SK-N-SH (cell line): ENCODE measurements around the gene DBNL. TPM values are rescaled to one million over a fixed set of nuclear protein-coding genes. Genes with fewer than 3 reads are reported as not detected.

Experiments
- CTCF ChIA-PET: fragments of 300-600, 350-600 bp; formaldehyde crosslinking; extraction: SDS; loops from one replicate; lab custom pipeline; 2021; lab: Yijun Ruan, JAX
- POLR2A ChIA-PET: fragments of 350-600 bp; sonication (Branson Sonifier 250); formaldehyde crosslinking; extraction: SDS; loops from one replicate; lab custom pipeline; 2020; ENCODE audit warnings: antibody characterized with exemption, inconsistent platforms; lab: Yijun Ruan, JAX
- DNase-seq: peaks from one replicate; pipeline ENCODE4 v3.0.0; 2012
- H2AFZ ChIP-seq: fragments of 200-600 bp; sonication (generic); 2 replicates; pipeline ENCODE4 v1.8.1; 2016; ENCODE audit warnings: antibody characterized with exemption, mild to moderate bottlenecking, low read depth
- H3F3A ChIP-seq: fragments of 200-600 bp; sonication (generic); replicated peaks from 2 replicates; pipeline ENCODE3; 2016; ENCODE audit warnings: antibody characterized with exemption, mild to moderate bottlenecking; ENCODE audit not compliant: insufficient read depth
- H3K27ac ChIP-seq, 2 experiments: fragments of 200-500 bp in 1 of 2; fragments of 200-600 bp in 1 of 2; sonication (Bioruptor generic) in 1 of 2; sonication (generic), shearing (Covaris generic) in 1 of 2; 2 replicates each; pipeline versions ENCODE4 v1.5.1 to v1.6.1; 2014 to 2016; ENCODE audit warnings: low read depth in 2 of 2, inconsistent platforms in 1 of 2, low read length in 1 of 2, mild to moderate bottlenecking in 1 of 2, mixed read lengths in 1 of 2
- H3K27me3 ChIP-seq: fragments of 200-600 bp; sonication (generic), shearing (Covaris generic); 2 replicates; pipeline ENCODE4 v1.6.1; 2016; ENCODE audit warnings: mixed run types; ENCODE audit not compliant: insufficient read depth
- H3K36me3 ChIP-seq, 2 experiments: fragments of 200-500 bp in 1 of 2; fragments of 200-600 bp in 1 of 2; sonication (Bioruptor generic) in 1 of 2; sonication (generic) in 1 of 2; replicated peaks in 1 of 2; 2 replicates each; pipeline versions ENCODE3 to v1.5.1; 2014 to 2016; ENCODE audit warnings: low read length in 1 of 2, mild to moderate bottlenecking in 1 of 2; ENCODE audit not compliant: insufficient read depth in 2 of 2, control insufficient read depth in 1 of 2
- H3K4me1 ChIP-seq, 2 experiments: fragments of 200-500 bp in 1 of 2; fragments of 200-600 bp in 1 of 2; sonication (Bioruptor generic) in 1 of 2; sonication (generic), shearing (Covaris generic) in 1 of 2; 2 replicates each; pipeline versions ENCODE4 v1.5.1 to v1.6.1; 2014 to 2016; ENCODE audit warnings: low read depth in 1 of 2, low read length in 1 of 2, mixed run types in 1 of 2; ENCODE audit not compliant: insufficient read depth in 2 of 2, control insufficient read depth in 1 of 2
- H3K4me2 ChIP-seq: fragments of 200-600 bp; sonication (generic), shearing (Covaris generic); 2 replicates; pipeline ENCODE4 v1.6.1; 2017; ENCODE audit warnings: mixed run types
- H3K4me3 ChIP-seq, 2 experiments: fragments of 200-500 bp in 1 of 2; fragments of 200-600 bp in 1 of 2; sonication (Bioruptor generic) in 1 of 2; sonication (generic), shearing (Covaris generic) in 1 of 2; 2 replicates each; pipeline versions ENCODE4 v1.5.1 to v1.8.1; 2014 to 2016; ENCODE audit warnings: low read depth in 2 of 2, inconsistent platforms in 1 of 2, low read length in 1 of 2, mild to moderate bottlenecking in 1 of 2, mixed read lengths in 1 of 2, moderate library complexity in 1 of 2
- H3K79me2 ChIP-seq: fragments of 200-600 bp; sonication (generic); 2 replicates; pipeline ENCODE4 v1.8.1; 2017; ENCODE audit warnings: mild to moderate bottlenecking; ENCODE audit not compliant: insufficient read depth
- H3K9ac ChIP-seq: fragments of 200-600 bp; sonication (generic); 2 replicates; pipeline ENCODE4 v1.6.1; 2017; ENCODE audit warnings: mixed run types
- H3K9me2 ChIP-seq: fragments of 200-600 bp; sonication (generic); 2 replicates; pipeline ENCODE4 v1.6.1; 2017; ENCODE audit warnings: mixed run types
- H3K9me3 ChIP-seq: fragments of 200-600 bp; sonication (generic); 2 replicates; pipeline ENCODE4 v1.6.1; 2017; ENCODE audit warnings: mixed run types, mild to moderate bottlenecking, moderate library complexity
- H4K20me1 ChIP-seq: fragments of 200-600 bp; sonication (generic); 2 replicates; pipeline ENCODE4 v1.6.1; 2017; ENCODE audit warnings: mild to moderate bottlenecking, mixed run types; ENCODE audit not compliant: insufficient read depth
- CHD2 ChIP-seq: fragments of 150-350 bp; IDR thresholded peaks from 2 replicates; pipeline ENCODE4 v1.6.1; 2018; ENCODE audit warnings: low read length; ENCODE audit not compliant: partially characterized antibody
- ELF1 ChIP-seq: IDR thresholded peaks from 2 replicates; pipeline ENCODE4 v1.4.0; 2012
- EZH2phosphoT487 ChIP-seq: fragments of 200-600 bp; sonication (generic); IDR thresholded peaks from 2 replicates; pipeline ENCODE4 v1.6.1; 2017; ENCODE audit warnings: low read depth, mixed run types, mild to moderate bottlenecking, antibody characterized with exemption, moderate library complexity, borderline replicate concordance
- FOSL2 ChIP-seq: IDR thresholded peaks from 2 replicates; pipeline ENCODE4 v1.4.0; 2012; ENCODE audit warnings: low read depth, mild to moderate bottlenecking, moderate library complexity, borderline replicate concordance
- FOXM1 ChIP-seq: IDR thresholded peaks from 2 replicates; pipeline ENCODE4 v1.4.0; 2012; ENCODE audit warnings: low read depth, mild to moderate bottlenecking
- GABPA ChIP-seq: IDR thresholded peaks from 2 replicates; pipeline ENCODE4 v1.4.0; 2012; ENCODE audit warnings: low read depth, mild to moderate bottlenecking
- JUND ChIP-seq: IDR thresholded peaks from 2 replicates; pipeline ENCODE4 v1.4.0; 2012
- MEF2A ChIP-seq: IDR thresholded peaks from 2 replicates; pipeline ENCODE4 v1.4.0; 2012; ENCODE audit warnings: low read depth, borderline replicate concordance
- NFIC ChIP-seq: IDR thresholded peaks from 2 replicates; pipeline ENCODE4 v1.4.0; 2012; ENCODE audit warnings: borderline replicate concordance
- RAD21 ChIP-seq: IDR thresholded peaks from 2 replicates; pipeline ENCODE4 v1.6.1; 2012; ENCODE audit warnings: mild to moderate bottlenecking, low read length
- RCOR1 ChIP-seq: fragments of 150-350 bp; IDR thresholded peaks from 2 replicates; pipeline ENCODE4 v1.6.1; 2017; ENCODE audit warnings: antibody characterized with exemption, low read length
- SIN3A ChIP-seq: IDR thresholded peaks from 2 replicates; pipeline ENCODE4 v1.6.1; 2012; ENCODE audit warnings: low read depth, mild to moderate bottlenecking, low read length, moderate library complexity, borderline replicate concordance
- SMC3 ChIP-seq: IDR thresholded peaks from 2 replicates; pipeline ENCODE4 v1.6.1; 2012; ENCODE audit warnings: low read depth, low read length, improper control_type of control experiment
- TAF1 ChIP-seq: IDR thresholded peaks from 2 replicates; pipeline ENCODE4 v1.6.1; 2012; ENCODE audit warnings: low read depth, mild to moderate bottlenecking, low read length, moderate library complexity, borderline replicate concordance
- TCF12 ChIP-seq: IDR thresholded peaks from 2 replicates; pipeline ENCODE4 v1.4.0; 2012
- YY1 ChIP-seq: IDR thresholded peaks from 2 replicates; pipeline ENCODE4 v1.4.0; 2012; ENCODE audit warnings: low read depth, mild to moderate bottlenecking
- WGBS: methylation state at CpG from one replicate; pipeline ENCODE4 v1.1.6; 2017; ENCODE audit warnings: low lambda C conversion rate; 5-methylcytosine and 5-hydroxymethylcytosine counted together
- polyA plus RNA-seq, 3 experiments: library from polyadenylated mRNA; depleted of rRNA; stranded (reverse); fragments of >200 nt; gene quantifications; 2 replicates each; pipeline ENCODE4 v1.2.3, GENCODE V29; 2012
- TF ChIP-seq, protein P1 (sequence below): IDR thresholded peaks from 2 replicates; pipeline ENCODE4 v1.4.0; 2012; ENCODE audit warnings: low read depth, borderline replicate concordance
- TF ChIP-seq, protein P2 (sequence below): fragments of 150-350 bp; IDR thresholded peaks from 2 replicates; pipeline ENCODE4 v1.6.1; 2016; ENCODE audit warnings: mild to moderate bottlenecking, low read depth, low read length
- TF ChIP-seq, protein P3 (sequence below): IDR thresholded peaks from 2 replicates; pipeline ENCODE4 v1.4.0; 2012; ENCODE audit warnings: low read depth, borderline replicate concordance
- TF ChIP-seq, protein P4 (sequence below): fragments of 200-600 bp; sonication (generic); IDR thresholded peaks from 2 replicates; pipeline ENCODE4 v1.6.1; 2017; ENCODE audit warnings: antibody characterized with exemption, mild to moderate bottlenecking, moderate library complexity
- TF ChIP-seq, protein P5 (sequence below): IDR thresholded peaks from 2 replicates; pipeline ENCODE4; 2012

The DBNL gene
- polyA plus RNA-seq, 1 of the 3 experiments (the other 2 are of a cell fraction) = 244 TPM

DNA sequence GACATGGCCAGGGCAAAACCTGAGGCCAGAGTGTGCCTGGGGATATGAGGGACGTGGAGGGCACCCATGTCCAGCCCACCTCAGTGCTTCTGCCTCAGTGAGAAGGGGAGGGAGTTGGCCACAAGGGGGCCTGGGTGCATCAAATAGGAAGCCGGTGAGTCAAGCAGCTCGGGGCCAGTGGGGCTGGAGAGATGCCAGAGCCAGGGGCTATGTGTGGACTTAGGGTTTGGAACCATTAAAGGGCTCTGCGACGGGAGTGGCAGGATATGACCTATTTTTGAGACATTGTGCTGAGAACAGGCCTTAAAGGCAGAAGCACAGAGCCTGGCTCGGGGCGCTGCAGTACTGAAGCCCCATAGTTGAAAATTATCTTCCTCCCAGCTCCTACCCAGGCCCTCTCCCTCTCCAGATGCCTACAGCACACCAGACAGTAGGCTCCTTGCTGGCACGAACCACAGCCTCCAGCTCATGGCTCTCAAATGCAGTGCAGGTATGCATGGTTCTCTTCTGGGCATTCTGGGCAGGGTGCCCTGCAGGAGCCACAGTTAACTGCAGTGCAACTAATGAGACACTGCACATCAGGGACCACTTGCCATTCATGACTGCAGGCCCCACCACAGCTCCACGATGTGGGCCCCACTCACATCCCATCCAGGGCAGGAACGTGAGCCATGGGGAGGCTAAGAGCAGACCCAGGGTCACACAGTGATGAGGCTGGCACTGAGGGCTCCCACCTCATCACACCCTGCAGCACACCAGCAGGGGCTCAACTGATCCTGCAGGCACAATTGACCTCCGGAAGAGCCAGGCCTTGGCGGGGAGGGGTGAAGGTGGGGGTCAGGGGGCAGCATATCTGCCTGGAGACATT is 28.1 kb downstream of the DBNL start:
- no peaks in the 10 kb centered on the region for H3K9me2 ChIP-seq
- peaks cover 7 to 37% of the 10 kb centered on the region in 2 experiments for H3K36me3 ChIP-seq
- H4K20me1 ChIP-seq = no peaks in the 10 kb centered on the region
- H3K27ac ChIP-seq = peak overlapping the region; percentile 55 to 67
- no peak overlapping the region for H3K4me3 ChIP-seq
- no peak overlapping the region; the same call in 1 of the 2 replicates for H3K9ac ChIP-seq
- H3K9me3 ChIP-seq = no peaks in the 10 kb centered on the region
- 24% methylated on average over 10 of the region's 12 CpGs for WGBS
- TF ChIP-seq, protein P1, sequence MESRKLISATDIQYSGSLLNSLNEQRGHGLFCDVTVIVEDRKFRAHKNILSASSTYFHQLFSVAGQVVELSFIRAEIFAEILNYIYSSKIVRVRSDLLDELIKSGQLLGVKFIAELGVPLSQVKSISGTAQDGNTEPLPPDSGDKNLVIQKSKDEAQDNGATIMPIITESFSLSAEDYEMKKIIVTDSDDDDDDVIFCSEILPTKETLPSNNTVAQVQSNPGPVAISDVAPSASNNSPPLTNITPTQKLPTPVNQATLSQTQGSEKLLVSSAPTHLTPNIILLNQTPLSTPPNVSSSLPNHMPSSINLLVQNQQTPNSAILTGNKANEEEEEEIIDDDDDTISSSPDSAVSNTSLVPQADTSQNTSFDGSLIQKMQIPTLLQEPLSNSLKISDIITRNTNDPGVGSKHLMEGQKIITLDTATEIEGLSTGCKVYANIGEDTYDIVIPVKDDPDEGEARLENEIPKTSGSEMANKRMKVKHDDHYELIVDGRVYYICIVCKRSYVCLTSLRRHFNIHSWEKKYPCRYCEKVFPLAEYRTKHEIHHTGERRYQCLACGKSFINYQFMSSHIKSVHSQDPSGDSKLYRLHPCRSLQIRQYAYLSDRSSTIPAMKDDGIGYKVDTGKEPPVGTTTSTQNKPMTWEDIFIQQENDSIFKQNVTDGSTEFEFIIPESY = no peak
- peak; percentile 85 for TF ChIP-seq NFIC
- TF ChIP-seq MEF2A = no peak
- TF ChIP-seq SMC3 = peak; percentile 90
- TF ChIP-seq SIN3A = no peak
- peak; percentile 41; the same call in 1 of the 2 replicates for TF ChIP-seq JUND
- TF ChIP-seq, protein P2, sequence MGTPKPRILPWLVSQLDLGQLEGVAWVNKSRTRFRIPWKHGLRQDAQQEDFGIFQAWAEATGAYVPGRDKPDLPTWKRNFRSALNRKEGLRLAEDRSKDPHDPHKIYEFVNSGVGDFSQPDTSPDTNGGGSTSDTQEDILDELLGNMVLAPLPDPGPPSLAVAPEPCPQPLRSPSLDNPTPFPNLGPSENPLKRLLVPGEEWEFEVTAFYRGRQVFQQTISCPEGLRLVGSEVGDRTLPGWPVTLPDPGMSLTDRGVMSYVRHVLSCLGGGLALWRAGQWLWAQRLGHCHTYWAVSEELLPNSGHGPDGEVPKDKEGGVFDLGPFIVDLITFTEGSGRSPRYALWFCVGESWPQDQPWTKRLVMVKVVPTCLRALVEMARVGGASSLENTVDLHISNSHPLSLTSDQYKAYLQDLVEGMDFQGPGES = no peak
- peak; percentile 86 for TF ChIP-seq RAD21
- TF ChIP-seq, protein P3, sequence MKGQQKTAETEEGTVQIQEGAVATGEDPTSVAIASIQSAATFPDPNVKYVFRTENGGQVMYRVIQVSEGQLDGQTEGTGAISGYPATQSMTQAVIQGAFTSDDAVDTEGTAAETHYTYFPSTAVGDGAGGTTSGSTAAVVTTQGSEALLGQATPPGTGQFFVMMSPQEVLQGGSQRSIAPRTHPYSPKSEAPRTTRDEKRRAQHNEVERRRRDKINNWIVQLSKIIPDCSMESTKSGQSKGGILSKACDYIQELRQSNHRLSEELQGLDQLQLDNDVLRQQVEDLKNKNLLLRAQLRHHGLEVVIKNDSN = no peak
- TF ChIP-seq FOXM1 = no peak
- TF ChIP-seq, protein P4, sequence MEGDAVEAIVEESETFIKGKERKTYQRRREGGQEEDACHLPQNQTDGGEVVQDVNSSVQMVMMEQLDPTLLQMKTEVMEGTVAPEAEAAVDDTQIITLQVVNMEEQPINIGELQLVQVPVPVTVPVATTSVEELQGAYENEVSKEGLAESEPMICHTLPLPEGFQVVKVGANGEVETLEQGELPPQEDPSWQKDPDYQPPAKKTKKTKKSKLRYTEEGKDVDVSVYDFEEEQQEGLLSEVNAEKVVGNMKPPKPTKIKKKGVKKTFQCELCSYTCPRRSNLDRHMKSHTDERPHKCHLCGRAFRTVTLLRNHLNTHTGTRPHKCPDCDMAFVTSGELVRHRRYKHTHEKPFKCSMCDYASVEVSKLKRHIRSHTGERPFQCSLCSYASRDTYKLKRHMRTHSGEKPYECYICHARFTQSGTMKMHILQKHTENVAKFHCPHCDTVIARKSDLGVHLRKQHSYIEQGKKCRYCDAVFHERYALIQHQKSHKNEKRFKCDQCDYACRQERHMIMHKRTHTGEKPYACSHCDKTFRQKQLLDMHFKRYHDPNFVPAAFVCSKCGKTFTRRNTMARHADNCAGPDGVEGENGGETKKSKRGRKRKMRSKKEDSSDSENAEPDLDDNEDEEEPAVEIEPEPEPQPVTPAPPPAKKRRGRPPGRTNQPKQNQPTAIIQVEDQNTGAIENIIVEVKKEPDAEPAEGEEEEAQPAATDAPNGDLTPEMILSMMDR = peak; percentile 98
- no peak for TF ChIP-seq CHD2
- TF ChIP-seq EZH2phosphoT487 = no peak
- TF ChIP-seq GABPA = no peak
- TF ChIP-seq ELF1 = no peak
- no peak for TF ChIP-seq TAF1
- 0 out of 2 replicates have a peak, but pooled peaks have one; percentile 22 for TF ChIP-seq YY1
- TF ChIP-seq, protein P5, sequence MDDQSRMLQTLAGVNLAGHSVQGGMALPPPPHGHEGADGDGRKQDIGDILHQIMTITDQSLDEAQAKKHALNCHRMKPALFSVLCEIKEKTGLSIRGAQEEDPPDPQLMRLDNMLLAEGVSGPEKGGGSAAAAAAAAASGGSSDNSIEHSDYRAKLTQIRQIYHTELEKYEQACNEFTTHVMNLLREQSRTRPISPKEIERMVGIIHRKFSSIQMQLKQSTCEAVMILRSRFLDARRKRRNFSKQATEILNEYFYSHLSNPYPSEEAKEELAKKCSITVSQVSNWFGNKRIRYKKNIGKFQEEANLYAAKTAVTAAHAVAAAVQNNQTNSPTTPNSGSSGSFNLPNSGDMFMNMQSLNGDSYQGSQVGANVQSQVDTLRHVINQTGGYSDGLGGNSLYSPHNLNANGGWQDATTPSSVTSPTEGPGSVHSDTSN = no peak; the same call in 1 of the 2 replicates
- TF ChIP-seq TCF12 = 0 out of 2 replicates have a peak, but pooled peaks have one; percentile 13
- TF ChIP-seq FOSL2 = peak; percentile 72
- TF ChIP-seq RCOR1 = peak; percentile 41; the same call in 1 of the 2 replicates
- no peaks in the 10 kb centered on the region for H3K27me3 ChIP-seq
- H3K79me2 ChIP-seq = no peaks in the 10 kb centered on the region
- peaks cover 50% of the 10 kb centered on the region for H3F3A ChIP-seq
- H2AFZ ChIP-seq = no peak overlapping the region
- DNase-seq = peak; percentile 93
- peak overlapping the region; percentile 30; the same call in 1 of the 2 replicates for H3K4me2 ChIP-seq
- POLR2A ChIA-PET = interaction anchor here (0.6 to 1.9 kb wide), 8 partner anchors 8 to 131 kb away, joined by 3 to 6 read pairs (median 4); partner anchors contain the start of genes DBNL and YKT6
- CTCF ChIA-PET = interaction anchor here (0.6 to 4.4 kb wide), 39 partner anchors 8 to 492 kb away, joined by 3 to 68 read pairs (median 4); partner anchors contain the start of genes DBNL, GCK, POLD2 and YKT6
- peaks cover 5 to 22% of the 10 kb centered on the region in 2 experiments for H3K4me1 ChIP-seq
